CD4-positive, alpha-beta T cell treated with Interleukin-6 at 100 ng/mL for 8 hours (primary cell): Measurements from ENCODE around the gene PRC1.

Experiments used
- DNase-seq: peaks from one replicate; pipeline ENCODE4 v3.0.0-alpha.2; 2020; ENCODE audit warnings: mixed read lengths, low spot score

The PRC1 gene

DNA sequence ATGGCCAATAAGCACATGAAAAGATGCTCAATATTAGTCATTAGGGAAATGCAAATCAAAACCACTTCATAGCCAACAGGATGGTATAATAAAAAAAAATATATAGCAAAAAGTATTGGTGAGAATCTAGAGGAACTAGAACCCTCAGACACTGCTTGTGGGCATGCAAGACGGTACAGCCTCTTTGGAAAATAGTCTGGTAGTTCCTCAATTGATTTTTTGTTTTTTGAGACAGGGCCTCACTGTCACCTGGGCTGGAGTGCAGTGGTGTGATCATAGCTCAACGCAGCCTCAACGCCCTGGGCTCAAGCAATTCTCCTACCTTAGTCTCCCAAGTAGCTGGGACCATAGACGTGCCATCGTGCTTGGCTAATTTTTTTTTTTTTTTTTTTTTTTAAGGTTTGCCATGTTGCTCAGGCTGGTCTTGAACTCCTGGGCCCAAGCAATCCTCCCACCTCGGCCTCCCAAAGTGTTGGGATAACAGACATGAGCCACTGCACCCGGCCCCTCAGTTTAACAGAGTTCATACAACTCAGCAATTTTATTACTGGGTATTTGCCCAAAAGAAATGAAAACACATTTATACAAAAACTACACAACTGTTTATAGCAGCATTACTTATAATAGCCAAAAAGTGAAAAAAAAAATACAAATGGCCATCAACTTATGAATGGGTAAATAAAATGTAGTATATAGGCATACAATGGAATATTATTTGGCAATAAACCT lies 5.1 kb downstream of the PRC1 start:
- no peak for DNase-seq

DNA sequence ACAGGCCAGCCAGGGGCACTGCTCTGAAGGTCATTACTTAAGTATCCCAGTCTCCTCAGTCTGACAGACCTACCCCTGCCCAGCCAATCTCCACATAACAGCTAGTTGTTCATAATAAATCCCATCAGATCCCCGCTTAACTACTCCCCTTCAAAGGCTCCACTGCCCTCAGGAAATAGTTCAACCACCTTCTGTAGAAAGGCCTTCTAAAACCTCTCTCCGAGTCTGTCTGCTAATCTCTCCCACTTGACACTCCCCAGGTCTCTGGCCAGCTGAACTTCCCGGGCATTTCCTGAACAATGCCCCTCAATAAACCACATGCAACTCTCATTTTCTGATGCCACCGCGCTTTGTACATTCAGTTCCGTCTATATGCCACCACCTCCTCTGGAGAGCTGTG lies 6.0 kb downstream of the PRC1 start:
- no peak for DNase-seq

DNA sequence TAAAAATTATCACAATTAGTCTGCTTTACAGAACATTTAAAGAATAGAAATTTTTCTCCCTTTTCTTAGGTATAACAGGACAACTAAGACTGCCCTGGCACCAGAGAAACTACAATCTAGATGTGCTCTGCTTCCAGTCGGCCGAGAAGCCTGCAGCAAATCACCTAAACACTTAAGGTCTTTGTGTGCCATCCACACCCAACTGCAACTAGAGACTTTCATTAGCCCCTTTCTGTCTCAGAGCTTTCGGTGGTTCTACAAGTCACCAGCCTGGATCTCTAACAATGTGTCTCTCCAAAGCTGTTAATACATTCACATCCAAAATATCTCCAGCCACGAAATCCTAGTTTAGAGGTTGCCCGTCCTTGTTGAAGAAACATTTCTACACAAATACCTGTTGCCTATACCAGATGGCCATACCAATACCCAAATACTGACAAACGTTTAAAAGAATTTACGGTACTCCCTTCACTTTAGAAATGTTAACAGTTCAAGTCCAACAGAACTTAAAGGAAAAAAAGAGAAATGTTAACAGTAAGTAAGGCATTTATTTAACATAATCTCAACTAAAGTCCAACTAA lies 6.7 kb downstream of the PRC1 start:
- no peak for DNase-seq

DNA sequence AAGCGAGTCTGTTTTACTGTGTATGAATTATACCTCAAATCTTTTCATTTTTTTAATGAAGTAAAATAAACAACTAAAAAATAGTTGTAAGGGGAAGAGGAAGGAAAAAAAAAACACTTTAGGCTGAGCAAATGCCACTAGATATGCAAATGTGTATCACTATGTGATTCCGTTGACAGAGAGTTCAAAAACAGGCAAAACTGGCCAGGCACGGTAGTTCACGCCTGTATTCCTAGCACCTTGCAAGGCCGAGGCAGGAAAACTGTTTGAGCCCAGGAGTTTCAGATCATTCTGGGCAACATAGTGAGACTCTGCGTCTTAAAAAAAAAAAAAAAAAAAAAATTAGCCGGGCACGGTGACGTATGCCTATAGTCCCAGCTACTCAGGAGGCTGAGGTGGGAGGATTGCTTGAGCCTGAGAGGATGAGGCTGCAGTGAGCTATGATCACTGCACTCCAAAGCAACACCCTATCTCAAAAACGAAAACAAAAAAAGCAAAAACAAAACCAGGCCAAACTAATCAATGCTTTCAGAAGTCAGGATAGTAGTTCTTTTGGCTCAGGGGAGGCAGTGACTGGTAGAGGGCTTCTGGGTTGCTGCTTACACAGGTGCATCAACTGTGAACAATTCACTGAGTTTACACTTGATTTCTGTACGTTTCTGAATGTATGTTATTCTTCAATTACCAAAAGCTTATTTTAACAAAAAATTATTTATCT lies 7.4 kb downstream of the PRC1 start:
- DNase-seq = no peak

DNA sequence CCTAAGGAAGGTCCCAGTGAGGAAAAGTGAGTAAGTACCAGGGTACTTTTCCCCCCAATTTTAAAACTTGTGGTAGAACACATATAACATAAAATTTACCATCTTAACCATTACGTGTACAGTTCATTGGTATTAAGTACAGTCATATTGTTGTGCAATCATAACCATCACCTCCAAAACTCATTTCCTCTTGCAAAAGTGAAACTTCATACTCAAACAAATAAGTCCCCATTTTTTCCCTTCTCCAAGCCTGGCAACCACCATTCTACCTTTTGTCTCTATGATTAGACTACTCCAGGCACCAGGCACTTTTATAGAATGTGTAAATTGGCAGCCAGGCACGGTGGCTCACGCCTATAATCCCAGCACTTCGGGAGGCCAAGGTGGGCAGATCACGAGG lies 12.2 kb downstream of the PRC1 start:
- no peak for DNase-seq

DNA sequence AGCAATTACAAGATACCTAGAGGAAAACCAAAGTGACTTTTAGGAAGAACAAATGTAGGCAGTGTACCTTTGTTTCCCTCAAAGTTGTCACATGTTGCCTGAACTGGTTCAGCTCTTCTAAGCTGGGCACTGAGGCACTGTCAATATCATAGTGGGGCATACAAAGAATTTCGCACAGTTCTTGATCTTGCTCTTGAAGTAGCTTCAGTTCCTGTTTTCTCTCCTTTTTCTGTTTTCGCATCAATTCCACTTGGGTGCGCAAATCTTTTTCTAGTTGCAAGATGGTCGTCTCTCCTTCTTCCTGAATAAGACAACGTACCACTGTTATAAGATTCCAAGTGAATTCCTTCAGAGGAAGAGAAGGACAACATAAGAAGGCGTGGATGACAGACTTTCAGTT lies 12.7 kb downstream of the PRC1 start:
- DNase-seq = no peak

DNA sequence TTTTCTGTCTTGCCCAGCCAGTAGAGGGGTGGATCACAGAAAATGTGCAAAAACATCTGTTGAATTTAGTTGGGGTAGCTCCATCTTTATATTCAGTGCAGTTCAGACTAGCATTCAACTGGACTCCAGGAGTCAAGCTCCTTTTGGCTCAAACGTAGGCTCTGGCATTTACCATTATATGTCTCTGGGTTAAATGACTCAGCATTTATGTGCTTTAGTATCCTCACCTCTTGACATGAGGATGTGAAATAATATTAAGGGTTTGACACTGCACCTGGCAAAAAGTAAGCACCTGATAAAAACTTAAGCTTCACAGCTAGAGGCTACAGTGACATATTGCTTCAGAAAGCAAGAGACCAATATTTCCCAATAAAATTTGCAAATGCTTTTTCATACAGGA lies 14.8 kb downstream of the PRC1 start:
- DNase-seq = no peak

DNA sequence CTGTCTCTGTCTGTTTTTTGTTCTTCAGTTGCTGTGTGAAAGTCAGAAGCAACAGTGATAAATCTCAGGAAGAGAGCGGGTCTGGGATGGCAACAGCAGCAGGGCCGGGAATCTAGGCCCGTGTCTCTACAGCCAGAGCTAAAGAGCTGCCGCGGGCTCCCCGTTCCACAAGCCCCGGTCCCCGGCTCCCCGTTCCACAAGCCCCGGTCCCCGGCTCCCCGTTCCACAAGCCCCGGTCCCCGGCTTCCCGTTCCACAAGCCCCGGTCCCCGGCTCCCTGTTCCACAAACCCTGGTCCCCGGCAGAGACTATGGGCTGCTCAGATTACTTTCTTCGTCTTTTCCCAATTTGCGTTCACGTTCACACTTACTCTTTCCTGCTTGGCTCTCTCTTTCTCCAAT lies 20.1 kb downstream of the PRC1 start:
- DNase-seq = no peak

DNA sequence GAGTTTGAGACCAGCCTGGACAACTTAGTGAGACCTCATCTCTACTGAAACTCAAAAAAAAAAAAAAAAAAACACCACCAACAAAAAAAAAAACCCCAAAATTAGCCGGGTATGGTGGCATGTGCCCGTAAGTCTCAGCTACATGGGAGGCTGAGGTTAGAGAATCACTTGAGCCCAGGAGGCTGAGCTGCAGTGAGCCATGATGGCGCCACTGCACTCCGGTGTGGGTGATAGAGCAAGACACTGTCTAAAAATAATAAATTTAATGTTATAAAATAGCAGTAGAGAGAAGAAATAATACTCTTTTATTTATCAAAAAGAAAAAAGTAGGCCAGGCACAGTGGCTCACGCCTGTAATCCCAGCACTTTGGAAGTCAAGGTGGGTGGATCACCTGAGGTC lies 22.2 kb downstream of the PRC1 start:
- no peak for DNase-seq

DNA sequence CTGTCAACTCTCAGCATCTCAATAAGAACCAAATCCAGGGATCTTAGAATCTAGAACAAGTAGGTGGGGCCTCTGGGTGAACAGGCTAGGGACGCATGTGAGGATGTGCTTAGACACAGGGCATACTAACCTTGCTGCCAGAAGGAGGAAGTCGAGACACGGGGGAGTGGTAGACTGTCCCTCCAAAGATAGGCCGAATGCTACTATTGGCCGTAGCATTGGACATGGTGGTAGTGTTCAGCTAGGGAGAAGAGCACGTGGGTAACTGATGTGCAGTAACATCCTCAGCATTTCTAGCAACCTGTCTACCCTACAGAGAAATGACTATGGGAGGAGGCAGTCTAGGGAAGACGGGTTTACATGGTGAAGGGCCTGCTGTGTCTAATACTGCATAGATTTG lies 24.1 kb downstream of the PRC1 start:
- DNase-seq = no peak

DNA sequence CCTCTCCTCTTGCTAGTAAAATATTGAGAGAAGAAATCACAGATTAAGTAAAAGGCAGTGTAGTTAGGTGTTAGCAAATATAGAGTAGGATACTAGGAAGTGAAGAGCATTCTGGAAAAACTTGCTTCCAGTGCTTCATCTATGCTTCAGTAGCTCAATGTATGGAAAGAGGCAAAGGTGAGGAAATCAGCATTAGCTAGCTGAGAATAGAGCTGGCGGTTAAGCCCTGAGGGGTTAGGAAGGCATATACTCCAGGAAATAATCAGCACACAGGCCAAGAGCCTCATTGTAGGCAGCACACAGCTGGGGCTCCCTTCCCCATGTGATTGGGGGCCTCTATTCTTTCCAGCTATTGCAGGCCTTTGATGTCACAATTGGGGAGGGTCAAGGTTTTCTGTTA lies 25.9 kb downstream of the PRC1 start:
- no peak for DNase-seq

DNA sequence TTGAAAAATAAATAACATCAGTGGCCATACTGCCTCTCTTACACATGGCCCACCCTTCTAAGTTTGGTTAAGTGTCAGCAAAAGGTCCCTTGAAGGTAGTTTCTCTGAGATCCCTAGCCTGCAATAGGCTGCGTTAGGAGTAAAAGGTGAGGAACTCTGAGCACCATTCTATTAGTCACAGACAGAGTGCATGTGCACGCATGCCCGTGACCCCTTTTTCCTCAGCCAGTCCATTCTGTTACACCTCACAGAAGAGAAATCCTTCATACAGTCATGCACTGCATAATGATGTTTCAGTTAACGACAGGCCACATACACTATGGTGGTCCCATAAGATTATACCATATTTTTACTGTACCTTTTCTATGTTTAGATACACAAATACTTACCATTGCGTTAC lies 27.1 kb downstream of the PRC1 start:
- DNase-seq = no peak

DNA sequence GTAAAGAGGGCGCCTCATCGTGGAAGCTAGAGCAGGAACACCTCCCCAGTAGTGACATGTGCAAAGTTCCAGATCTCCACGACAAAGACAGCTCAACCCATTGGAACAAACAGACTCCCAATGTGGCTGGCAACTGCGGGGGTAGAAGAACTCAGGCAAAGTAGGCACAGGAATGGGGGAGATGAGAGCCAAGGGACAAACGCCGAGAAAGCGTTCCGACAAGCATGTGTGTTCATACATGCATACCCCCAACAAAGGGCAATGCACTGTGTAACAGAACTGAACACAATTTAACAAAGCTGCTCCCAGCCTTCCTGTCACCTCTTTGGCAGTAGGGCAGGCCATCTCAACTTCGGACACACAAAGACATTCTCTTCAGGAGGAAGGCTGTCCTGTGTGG lies 28.1 kb downstream of the PRC1 start:
- no peak for DNase-seq

DNA sequence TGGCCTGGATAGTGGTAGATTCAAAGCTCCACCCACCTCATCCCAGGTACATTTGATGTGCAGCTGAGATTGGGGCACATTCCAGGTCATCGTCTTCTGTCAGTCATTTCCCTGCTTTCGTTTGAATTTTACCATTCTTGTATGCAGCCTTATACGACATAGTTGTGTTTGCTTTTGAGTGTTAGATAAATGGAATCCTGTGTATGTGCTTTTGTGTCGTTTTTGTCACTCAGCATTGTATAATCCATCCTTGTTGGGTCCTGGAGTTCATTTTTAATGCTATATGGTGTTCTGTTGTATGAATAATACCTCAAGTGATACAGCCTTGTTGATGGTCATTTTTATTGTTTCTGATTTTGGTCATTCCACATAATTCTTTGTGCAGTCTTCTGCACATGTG lies 32.3 kb downstream of the PRC1 start:
- no peak for DNase-seq

DNA sequence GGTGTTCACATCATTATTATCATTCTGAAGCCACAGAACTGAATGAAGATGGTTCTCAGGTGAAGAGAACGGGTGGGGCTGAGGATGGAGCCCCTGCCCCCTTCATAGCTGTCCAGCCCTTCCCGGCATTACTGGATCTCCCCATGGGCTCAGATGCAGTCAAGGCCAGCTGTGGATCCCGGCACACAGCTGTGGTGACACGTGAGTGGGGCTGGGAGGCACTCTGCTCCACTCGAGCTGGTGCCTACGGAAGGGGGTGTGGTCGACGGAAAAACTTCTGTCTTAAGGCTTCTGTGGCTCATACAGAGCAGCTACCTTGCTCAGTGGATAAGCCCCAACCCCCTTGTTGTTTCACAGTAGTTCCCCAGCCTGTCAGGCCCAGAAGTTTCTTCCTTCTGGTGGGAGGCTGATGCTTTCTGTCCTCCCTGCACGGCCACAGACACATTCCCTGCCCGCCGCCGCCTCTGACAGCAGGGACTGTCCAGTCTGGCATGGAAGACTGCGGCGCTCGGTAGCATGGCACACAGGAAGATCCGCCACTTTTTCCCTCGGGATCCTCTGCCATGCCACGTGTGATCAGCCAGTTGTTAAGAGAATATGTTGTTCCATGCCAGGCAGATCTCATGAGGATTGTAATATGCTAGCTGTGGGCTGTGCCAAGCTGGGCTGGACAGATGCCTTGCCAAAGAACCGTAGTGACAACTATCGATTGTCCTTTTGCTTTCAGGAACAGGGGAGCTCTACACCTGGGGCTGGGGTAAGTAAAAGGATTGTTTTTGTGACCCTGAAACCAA lies 33.8 kb downstream of the PRC1 start:
- DNase-seq = no peak

DNA sequence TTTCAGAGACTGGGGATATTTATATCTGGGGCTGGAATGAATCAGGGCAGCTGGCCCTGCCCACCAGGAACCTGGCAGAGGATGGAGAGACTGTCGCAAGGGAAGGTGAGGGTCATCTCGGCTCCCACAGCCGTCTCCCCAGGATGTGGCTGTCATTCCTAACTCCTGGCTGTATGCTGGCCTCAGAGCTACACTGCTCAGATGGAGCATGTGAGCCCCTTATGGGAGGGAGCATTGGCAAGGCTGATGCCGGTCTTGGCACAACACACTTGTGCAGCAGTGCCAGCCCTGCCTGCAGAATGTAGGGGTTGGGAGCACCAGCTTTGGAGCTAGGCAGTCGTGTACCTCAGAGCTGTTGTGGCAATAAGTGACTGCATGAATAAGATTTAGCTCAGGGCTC lies 34.4 kb downstream of the PRC1 start:
- DNase-seq = no peak

DNA sequence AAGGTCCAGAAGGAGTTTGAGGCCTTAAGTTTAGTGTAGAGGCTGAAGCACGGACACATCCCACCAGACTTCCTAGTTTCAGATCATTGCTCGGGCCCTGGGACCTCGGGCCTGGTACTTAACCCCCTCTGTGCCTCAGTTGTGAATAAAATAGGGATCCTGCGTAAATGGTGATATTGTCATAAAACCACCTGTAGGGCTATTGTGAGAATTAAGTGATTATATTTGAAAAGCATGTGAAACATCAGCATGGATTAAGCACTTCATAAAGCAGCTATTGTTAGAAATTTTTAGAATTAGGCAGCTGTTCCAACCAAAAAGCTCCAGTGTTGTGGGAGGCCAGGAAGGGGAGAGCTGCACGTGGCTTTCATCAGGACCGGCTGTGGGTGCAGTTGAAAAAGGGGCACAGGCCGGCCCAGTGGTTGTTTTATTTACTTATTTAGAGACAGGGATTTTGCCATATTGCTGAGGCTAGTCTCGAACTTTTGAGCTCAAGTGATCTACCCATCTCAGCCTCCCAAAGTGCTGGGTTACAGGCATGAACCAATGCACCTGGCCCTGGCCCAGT lies 35.2 kb downstream of the PRC1 start:
- DNase-seq = no peak

DNA sequence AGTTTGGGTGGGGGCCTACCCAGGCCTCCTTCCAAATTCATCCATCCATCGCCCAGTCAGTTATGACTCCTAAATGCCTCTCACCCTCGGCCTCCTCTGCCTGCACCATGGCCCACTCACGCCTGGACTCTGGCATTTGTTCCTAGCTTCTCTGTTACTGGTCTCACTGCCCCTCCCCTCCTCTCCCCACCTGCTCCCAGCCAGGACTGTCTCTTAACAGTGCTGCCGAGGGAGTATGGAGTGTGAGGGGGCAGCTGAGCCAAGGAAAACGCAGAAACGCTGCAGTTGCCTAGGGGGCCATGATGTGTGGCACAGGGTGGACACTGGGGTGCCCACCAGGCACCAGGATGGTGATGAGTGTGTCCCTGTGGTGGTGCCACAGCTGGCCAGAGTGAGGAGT lies 36.5 kb downstream of the PRC1 start:
- DNase-seq = no peak

DNA sequence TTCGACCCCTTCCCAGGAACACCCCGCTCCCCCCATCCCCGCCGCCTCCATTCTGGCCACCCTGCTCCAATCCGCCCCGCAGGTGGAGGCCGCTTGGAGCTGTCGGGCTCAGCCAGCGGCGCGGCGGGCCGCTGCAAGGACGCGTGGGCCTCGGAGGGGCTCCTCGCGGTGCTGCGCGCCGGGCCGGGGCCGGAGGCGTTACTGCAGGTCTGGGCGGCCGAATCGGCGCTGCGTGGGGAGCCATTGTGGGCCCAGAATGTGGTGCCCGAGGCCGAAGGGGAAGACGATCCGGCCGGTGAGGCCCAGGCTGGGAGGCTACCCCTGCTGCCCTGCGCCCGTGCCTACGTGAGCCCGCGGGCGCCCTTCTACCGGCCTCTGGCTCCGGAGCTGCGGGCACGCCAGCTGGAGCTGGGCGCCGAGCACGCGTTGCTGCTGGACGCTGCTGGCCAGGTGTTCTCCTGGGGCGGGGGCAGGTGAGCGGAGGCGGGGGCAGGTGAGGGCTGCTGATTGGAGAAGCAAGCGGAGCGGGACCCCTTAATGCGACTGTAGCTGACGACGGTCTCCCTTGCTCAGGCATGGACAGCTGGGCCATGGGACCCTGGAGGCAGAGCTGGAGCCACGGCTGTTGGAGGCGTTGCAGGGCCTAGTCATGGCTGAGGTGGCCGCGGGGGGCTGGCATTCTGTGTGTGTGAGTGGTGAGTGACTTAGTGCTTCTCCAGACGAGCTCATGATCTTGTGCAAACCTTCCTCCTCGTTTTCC lies 37.1 kb downstream of the PRC1 start:
- DNase-seq = no peak

DNA sequence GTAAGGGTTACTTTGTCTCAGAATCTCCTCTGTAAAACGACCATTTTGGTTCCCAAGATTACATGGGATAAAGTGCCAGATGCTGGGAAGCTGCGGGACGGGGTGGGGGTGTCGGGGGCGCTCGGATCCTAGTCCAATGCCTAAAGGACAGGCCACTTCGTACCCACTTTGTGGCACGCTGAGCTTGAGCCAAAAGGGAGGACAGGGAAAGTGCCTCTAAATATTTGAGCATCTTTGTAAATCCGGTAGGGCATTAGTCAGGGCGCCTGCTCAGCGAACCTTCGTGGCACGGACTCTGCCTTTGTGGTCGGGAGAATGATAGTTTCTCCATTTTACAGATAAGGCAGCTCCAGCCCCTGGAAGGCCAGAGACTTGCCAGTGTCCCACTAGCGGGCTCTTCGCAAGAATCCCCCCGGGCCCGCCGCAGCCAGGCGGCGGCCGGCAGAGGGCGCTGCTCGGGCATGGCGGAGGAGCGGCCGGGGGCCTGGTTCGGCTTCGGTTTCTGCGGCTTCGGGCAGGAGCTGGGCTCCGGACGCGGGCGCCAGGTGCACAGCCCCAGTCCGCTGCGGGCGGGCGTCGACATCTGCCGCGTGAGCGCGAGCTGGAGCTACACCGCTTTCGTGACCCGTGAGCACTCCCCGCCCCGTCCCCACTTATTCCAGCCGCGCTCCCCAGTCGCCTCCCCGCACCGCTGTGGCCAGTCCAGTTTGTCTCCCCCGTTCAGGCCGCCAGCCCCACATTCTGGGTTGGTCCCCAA lies 37.9 kb downstream of the PRC1 start:
- peak; percentile 48 for DNase-seq
